ENCODE results near the gene MNAT1. TPM values are rescaled to one million over a fixed set of nuclear protein-coding genes. Genes with fewer than 3 reads are reported as not detected.

The MNAT1 gene
- total RNA-seq, 1 donor from 2014 or later: 32.7 TPM

GRCh38 chr14:60986500-60986899 is 251.9 kb downstream of the MNAT1 start:
- Mint-ChIP-seq H3K27me3 (no peaks in the 10 kb centered on the region), H3K4me3 (no peak overlapping the region)

GRCh38 chr14:60989599-60989998 is 255.0 kb downstream of the MNAT1 start:
- no peaks in the 10 kb centered on the region for H3K4me1 Mint-ChIP-seq (ENCODE audit: unreplicated experiment)
- no peak for TF ChIP-seq CTCF (conservative IDR thresholded peaks at IDR 0.05)
- H3K27ac Mint-ChIP-seq: no peak overlapping the region
- no peak overlapping the region for H3K4me3 Mint-ChIP-seq
- DNase-seq (ENCODE audit: extremely low spot score, unreplicated experiment): no peak
- peaks cover 11% of the 10 kb centered on the region for H3K36me3 Mint-ChIP-seq
- no peaks in the 10 kb centered on the region for H3K27me3 Mint-ChIP-seq
- no peaks in the 10 kb centered on the region for H3K9me3 Mint-ChIP-seq

More at GRCh38 chr14:60986500-60986899, 251.9 kb downstream of the MNAT1 start:
- H3K36me3 Mint-ChIP-seq: peaks cover 11% of the 10 kb centered on the region
- DNase-seq (ENCODE audit: extremely low spot score, unreplicated experiment): no peak
- H3K9me3 Mint-ChIP-seq: no peaks in the 10 kb centered on the region
- no peak for TF ChIP-seq CTCF (conservative IDR thresholded peaks at IDR 0.05)
- no peak overlapping the region for H3K27ac Mint-ChIP-seq
- no peaks in the 10 kb centered on the region for H3K4me1 Mint-ChIP-seq (ENCODE audit: unreplicated experiment)

- Mint-ChIP-seq H3K4me1 (ENCODE audit: unreplicated experiment) (no peaks in the 10 kb centered on the region), H3K36me3 (peaks cover 24% of the 10 kb centered on the region), H3K27ac (no peak overlapping the region), H3K4me3 (no peak overlapping the region), H3K9me3 (peaks cover 4% of the 10 kb centered on the region), H3K27me3 (no peaks in the 10 kb centered on the region)
- no peak for TF ChIP-seq CTCF (conservative IDR thresholded peaks at IDR 0.05)
- DNase-seq (ENCODE audit: extremely low spot score, unreplicated experiment): no peak
Measured at GRCh38 chr14:60998617-60999016, 264.1 kb downstream of the MNAT1 start.

- Mint-ChIP-seq H3K27me3 (no peaks in the 10 kb centered on the region), H3K4me3 (no peak overlapping the region), H3K36me3 (peaks cover 28% of the 10 kb centered on the region), H3K9me3 (peaks cover 4% of the 10 kb centered on the region), H3K27ac (no peak overlapping the region), H3K4me1 (ENCODE audit: unreplicated experiment) (no peaks in the 10 kb centered on the region)
- no peak for TF ChIP-seq CTCF (conservative IDR thresholded peaks at IDR 0.05)
- DNase-seq (ENCODE audit: extremely low spot score, unreplicated experiment): no peak
Measured at GRCh38 chr14:60999536-60999935, 265.0 kb downstream of the MNAT1 start.

GRCh38 chr14:61003571-61003970 is 269.0 kb downstream of the MNAT1 start:
- Mint-ChIP-seq H3K4me1 (ENCODE audit: unreplicated experiment) (no peaks in the 10 kb centered on the region), H3K36me3 (peaks cover 8% of the 10 kb centered on the region), H3K27me3 (no peaks in the 10 kb centered on the region), H3K9me3 (no peaks in the 10 kb centered on the region), H3K27ac (no peak overlapping the region), H3K4me3 (no peak overlapping the region)
- DNase-seq (ENCODE audit: extremely low spot score, unreplicated experiment): no peak
- no peak for TF ChIP-seq CTCF (conservative IDR thresholded peaks at IDR 0.05)

GRCh38 chr14:61019537-61019936 is 285.0 kb downstream of the MNAT1 start:
- peaks cover 5% of the 10 kb centered on the region for H3K36me3 Mint-ChIP-seq
- TF ChIP-seq CTCF (conservative IDR thresholded peaks at IDR 0.05): no peak
- H3K4me1 Mint-ChIP-seq (ENCODE audit: unreplicated experiment): no peaks in the 10 kb centered on the region
- DNase-seq (ENCODE audit: extremely low spot score, unreplicated experiment): no peak
- no peaks in the 10 kb centered on the region for H3K9me3 Mint-ChIP-seq
- no peak overlapping the region for H3K4me3 Mint-ChIP-seq
- H3K27ac Mint-ChIP-seq: no peak overlapping the region
- H3K27me3 Mint-ChIP-seq: no peaks in the 10 kb centered on the region

Measured in type B pancreatic cell (in vitro differentiated cells).